H1 (cell line): ENCODE data around the gene EGFLAM. TPM values are rescaled to one million over a fixed set of nuclear protein-coding genes. Genes with fewer than 3 reads are reported as not detected.

Experiments
- CTCF ChIA-PET: fragments of 300-600 bp; sonication (Branson Sonifier 250); formaldehyde crosslinking; loops from one replicate; lab custom pipeline; 2021; ENCODE audit not compliant: partially characterized antibody; lab: Charles Lee
- POLR2A ChIA-PET: fragments of 300-600 bp; sonication (Branson Sonifier 250); formaldehyde crosslinking; loops from one replicate; lab custom pipeline; 2021; ENCODE audit warnings: inconsistent platforms; ENCODE audit not compliant: partially characterized antibody; lab: Charles Lee
- DNase-seq, 2 experiments: peaks; one replicate each; pipeline versions ENCODE4 v3.0.0 to v3.0.0-alpha.2; 2010 to 2022; ENCODE audit warnings: low spot score in 2 of 2, low read depth in 1 of 2, mixed read lengths in 1 of 2
- FAIRE-seq: peaks from 2 replicates; lab custom pipeline; 2011; peaks lifted over from hg19 to GRCh38; lab: Jason Lieb, UNC
- H2AFZ ChIP-seq: 2 replicates; pipeline ENCODE4 v1.8.1; 2012; ENCODE audit warnings: low read length, inconsistent platforms
- H2AK5ac ChIP-seq: 2 replicates; pipeline ENCODE4 v1.6.1; 2013; ENCODE audit warnings: low read depth, low read length
- H2BK120ac ChIP-seq: replicated peaks from 2 replicates; pipeline ENCODE3; 2013; ENCODE audit warnings: low read depth, low read length, inconsistent platforms
- H2BK12ac ChIP-seq: 2 replicates; pipeline ENCODE4 v1.6.1; 2013; ENCODE audit warnings: low read depth, low read length
- H2BK15ac ChIP-seq: 2 replicates; pipeline ENCODE4 v1.6.1; 2013; ENCODE audit warnings: low read length
- H2BK20ac ChIP-seq: 2 replicates; pipeline ENCODE4 v1.6.1; 2013; ENCODE audit warnings: low read length
- H2BK5ac ChIP-seq: 2 replicates; pipeline ENCODE4 v1.6.1; 2013; ENCODE audit warnings: low read depth, low read length
- H3K14ac ChIP-seq: 2 replicates; pipeline ENCODE4 v1.6.1; 2013; ENCODE audit warnings: inconsistent platforms; ENCODE audit not compliant: insufficient read length
- H3K18ac ChIP-seq: 2 replicates; pipeline ENCODE4 v1.6.1; 2013; ENCODE audit warnings: low read length; ENCODE audit errors: extremely low read depth
- H3K23ac ChIP-seq: 2 replicates; pipeline ENCODE4 v1.6.1; 2013; ENCODE audit warnings: inconsistent platforms; ENCODE audit not compliant: insufficient read length
- H3K23me2 ChIP-seq: 2 replicates; pipeline ENCODE4 v1.6.1; 2013; ENCODE audit warnings: low read depth, low read length
- H3K27ac ChIP-seq: 2 replicates; pipeline ENCODE4 v1.6.1; 2011; ENCODE audit warnings: low read depth, low read length, inconsistent platforms
- H3K27me3 ChIP-seq, 4 experiments: replicated peaks in 1 of 4; 1 replicate in 1 of 4; 2 replicates in 3 of 4; pipeline versions ENCODE4 v1.6.1 to v1.8.1; 2011 to 2013; ENCODE audit warnings: low read length in 3 of 4, mild to moderate bottlenecking in 3 of 4, inconsistent platforms in 2 of 4, mixed read lengths in 2 of 4, moderate library complexity in 1 of 4; ENCODE audit not compliant: control insufficient read depth in 3 of 4, insufficient read depth in 3 of 4; ENCODE audit errors: extremely low read depth in 1 of 4
- H3K36me3 ChIP-seq, 4 experiments: 2 replicates each; pipeline versions ENCODE4 v1.6.1 to v1.8.1; 2011 to 2013; ENCODE audit warnings: mild to moderate bottlenecking in 4 of 4, low read length in 3 of 4, moderate library complexity in 2 of 4, control low read depth in 1 of 4, inconsistent platforms in 1 of 4; ENCODE audit not compliant: insufficient read depth in 4 of 4, control insufficient read depth in 2 of 4
- H3K4ac ChIP-seq: replicated peaks from 2 replicates; pipeline ENCODE3; 2013; ENCODE audit warnings: low read length, low read depth, mixed read lengths, inconsistent platforms; ENCODE audit not compliant: insufficient read length
- H3K4me1 ChIP-seq, 4 experiments: replicated peaks in 1 of 4; 1 replicate in 1 of 4; 2 replicates in 3 of 4; pipeline versions ENCODE4 v1.6.1 to v1.8.1; 2011 to 2013; ENCODE audit warnings: low read length in 3 of 4, inconsistent platforms in 2 of 4, mixed read lengths in 1 of 4; ENCODE audit not compliant: insufficient read depth in 4 of 4, control insufficient read depth in 3 of 4
- H3K4me2 ChIP-seq, 2 experiments: 2 replicates each; pipeline versions ENCODE4 v1.6.1 to v1.8.1; 2011 to 2013; ENCODE audit warnings: low read depth in 2 of 2, low read length in 2 of 2, control low read depth in 1 of 2, inconsistent platforms in 1 of 2, mild to moderate bottlenecking in 1 of 2; ENCODE audit not compliant: insufficient read depth in 1 of 2
- H3K4me3 ChIP-seq, 4 experiments: fragments of 200-600, 300-600 bp in 1 of 4; sonication (generic), shearing (Covaris generic), sonication (Bioruptor Twin) in 1 of 4; 2 replicates each; pipeline versions ENCODE4 v1.5.1 to v1.8.1; 2011 to 2016; ENCODE audit warnings: low read length in 4 of 4, low read depth in 3 of 4, control low read depth in 2 of 4, inconsistent platforms in 2 of 4, mild to moderate bottlenecking in 2 of 4, mixed read lengths in 1 of 4, moderate library complexity in 1 of 4; ENCODE audit not compliant: insufficient read depth in 2 of 4; ENCODE audit errors: extremely low read depth in 1 of 4
- H3K56ac ChIP-seq: replicated peaks from 2 replicates; pipeline ENCODE3; 2013; ENCODE audit warnings: low read depth, mild to moderate bottlenecking, mixed read lengths, low read length, inconsistent platforms; ENCODE audit not compliant: insufficient read length
- H3K79me1 ChIP-seq: 2 replicates; pipeline ENCODE4 v1.6.1; 2013; ENCODE audit warnings: low read depth, low read length, control low read depth
- H3K79me2 ChIP-seq, 2 experiments: 2 replicates each; pipeline versions ENCODE4 v1.6.1 to v1.8.1; 2012 to 2013; ENCODE audit warnings: low read length in 2 of 2, mild to moderate bottlenecking in 2 of 2, inconsistent platforms in 1 of 2; ENCODE audit not compliant: insufficient read depth in 2 of 2, control insufficient read depth in 1 of 2
- H3K9ac ChIP-seq, 4 experiments: replicated peaks in 1 of 4; 1 replicate in 1 of 4; 2 replicates in 3 of 4; pipeline versions ENCODE4 v1.6.1 to v1.8.1; 2011 to 2013; ENCODE audit warnings: low read depth in 3 of 4, low read length in 3 of 4, control low read depth in 2 of 4, mild to moderate bottlenecking in 2 of 4, moderate library complexity in 2 of 4, inconsistent platforms in 1 of 4; ENCODE audit errors: extremely low read depth in 1 of 4
- H3K9me3 ChIP-seq, 2 experiments: 2 replicates each; pipeline versions ENCODE4 v1.6.1 to v1.8.1; 2012 to 2013; ENCODE audit warnings: mild to moderate bottlenecking in 2 of 2, moderate library complexity in 2 of 2, control low read depth in 1 of 2, inconsistent platforms in 1 of 2, low read depth in 1 of 2, low read length in 1 of 2, mixed read lengths in 1 of 2; ENCODE audit not compliant: insufficient read depth in 2 of 2
- H4K20me1 ChIP-seq, 2 experiments: replicated peaks in 1 of 2; 2 replicates each; pipeline versions ENCODE3 to v1.8.1; 2011 to 2013; ENCODE audit warnings: inconsistent platforms in 2 of 2, low read length in 2 of 2, mild to moderate bottlenecking in 1 of 2; ENCODE audit not compliant: insufficient read depth in 2 of 2, control insufficient read depth in 1 of 2
- H4K5ac ChIP-seq: 2 replicates; pipeline ENCODE4 v1.6.1; 2013; ENCODE audit warnings: low read length, low read depth, mixed read lengths, inconsistent platforms; ENCODE audit not compliant: insufficient read length
- H4K8ac ChIP-seq: 2 replicates; pipeline ENCODE4 v1.8.0; 2013; ENCODE audit warnings: mild to moderate bottlenecking, moderate library complexity, low read length, inconsistent platforms; ENCODE audit not compliant: insufficient read depth; ENCODE audit errors: extremely low read depth
- H4K91ac ChIP-seq: replicated peaks from 2 replicates; pipeline ENCODE3; 2013; ENCODE audit warnings: low read length, mixed read lengths, inconsistent platforms; ENCODE audit not compliant: insufficient read length
- BCL11A ChIP-seq, 2 experiments: IDR thresholded peaks; one replicate each; pipeline ENCODE4 v1.6.1; 2011; ENCODE audit warnings: low read depth in 2 of 2, low read length in 2 of 2, mild to moderate bottlenecking in 2 of 2
- BRCA1 ChIP-seq: IDR thresholded peaks from 2 replicates; pipeline ENCODE4 v1.6.1; 2012; ENCODE audit warnings: low read depth, low read length, improper control_type of control experiment
- CREB1 ChIP-seq: IDR thresholded peaks from 2 replicates; pipeline ENCODE4 v1.6.1; 2012; ENCODE audit warnings: inconsistent platforms
- GABPA ChIP-seq: IDR thresholded peaks from 2 replicates; pipeline ENCODE4 v1.6.1; 2011; ENCODE audit warnings: mild to moderate bottlenecking, low read length, moderate library complexity, borderline replicate concordance; ENCODE audit not compliant: insufficient read depth
- HDAC2 ChIP-seq, 2 experiments: fragments of 300-600 bp in 1 of 2; sonication (generic) in 1 of 2; IDR thresholded peaks; 2 replicates each; pipeline ENCODE4 v1.6.1; 2011 to 2012; ENCODE audit warnings: low read depth in 2 of 2, low read length in 2 of 2, mild to moderate bottlenecking in 2 of 2, moderate library complexity in 2 of 2, borderline replicate concordance in 1 of 2, inconsistent platforms in 1 of 2
- KDM4A ChIP-seq: IDR thresholded peaks from one replicate; pipeline ENCODE4 v1.7.1; 2012; ENCODE audit warnings: low read depth, mild to moderate bottlenecking, moderate library complexity, low read length, inconsistent platforms; ENCODE audit not compliant: severe bottlenecking
- NRF1 ChIP-seq: IDR thresholded peaks from 2 replicates; pipeline ENCODE4 v1.6.1; 2011; ENCODE audit warnings: mild to moderate bottlenecking, low read depth, low read length, improper control_type of control experiment
- RBBP5 ChIP-seq: IDR thresholded peaks from 2 replicates; pipeline ENCODE4 v1.7.1; 2012; ENCODE audit warnings: low read depth, mild to moderate bottlenecking, inconsistent platforms, low read length, moderate library complexity, borderline replicate concordance
- TAF1 ChIP-seq: IDR thresholded peaks from 2 replicates; pipeline ENCODE4 v1.6.1; 2011; ENCODE audit warnings: mild to moderate bottlenecking, low read depth, low read length
- TCF12 ChIP-seq: IDR thresholded peaks from 2 replicates; pipeline ENCODE4 v1.6.1; 2011; ENCODE audit warnings: low read depth, mild to moderate bottlenecking, low read length
- WGBS, 2 experiments: shearing (Covaris generic) in 1 of 2; methylation state at CpG; one replicate each; pipeline versions ENCODE4 v1.1.6 to v1.1.7; 2013 to 2015; ENCODE audit warnings: low lambda C conversion rate in 2 of 2, mixed read lengths in 2 of 2, inconsistent platforms in 1 of 2, low coverage in 1 of 2, missing lambda C conversion rate in 1 of 2; ENCODE audit not compliant: insufficient replicate concordance in 2 of 2, insufficient coverage in 1 of 2, insufficient read length in 1 of 2; ENCODE audit errors: extremely low coverage in 1 of 2, missing lambda C conversion rate in 1 of 2; 5-methylcytosine and 5-hydroxymethylcytosine counted together
- polyA plus RNA-seq, 7 experiments: library from polyadenylated mRNA; depleted of rRNA in 3 of 7; stranded (reverse) in 5 of 7; unstranded in 2 of 7; fragments of >200 nt in 5 of 7; fragments of 200-250 nt in 2 of 7; gene quantifications; 1 replicate in 5 of 7; 2 replicates in 1 of 7; 4 replicates in 1 of 7; pipeline versions ENCODE4 v1.2.1 to v1.2.3, GENCODE V29; 2011 to 2013; ENCODE audit warnings: missing spikeins in 2 of 7, mixed read lengths in 2 of 7
- total RNA-seq: library from RNA; stranded (reverse); fragmentation: NEBNext Ultra II Directional; extraction: Animal tissue kit (Norgen Biotek cat#: 25700); gene quantifications from 2 replicates; pipeline ENCODE4 v1.2.1, GENCODE V29; 2021
- TF ChIP-seq, protein P1 (sequence below): IDR thresholded peaks from 2 replicates; pipeline ENCODE4 v1.6.1; 2012; ENCODE audit warnings: inconsistent platforms
- TF ChIP-seq, protein P2 (sequence below): IDR thresholded peaks from 2 replicates; pipeline ENCODE4 v1.6.1; 2011; ENCODE audit warnings: low read depth, mild to moderate bottlenecking, low read length; ENCODE audit not compliant: insufficient read depth

EGFLAM gene
- total and polyA plus RNA-seq, 2 of the 8 experiments (the other 6 are each of a cell fraction or from before 2014, with no cell fraction given) = 0.20 to 0.24 TPM

DNA sequence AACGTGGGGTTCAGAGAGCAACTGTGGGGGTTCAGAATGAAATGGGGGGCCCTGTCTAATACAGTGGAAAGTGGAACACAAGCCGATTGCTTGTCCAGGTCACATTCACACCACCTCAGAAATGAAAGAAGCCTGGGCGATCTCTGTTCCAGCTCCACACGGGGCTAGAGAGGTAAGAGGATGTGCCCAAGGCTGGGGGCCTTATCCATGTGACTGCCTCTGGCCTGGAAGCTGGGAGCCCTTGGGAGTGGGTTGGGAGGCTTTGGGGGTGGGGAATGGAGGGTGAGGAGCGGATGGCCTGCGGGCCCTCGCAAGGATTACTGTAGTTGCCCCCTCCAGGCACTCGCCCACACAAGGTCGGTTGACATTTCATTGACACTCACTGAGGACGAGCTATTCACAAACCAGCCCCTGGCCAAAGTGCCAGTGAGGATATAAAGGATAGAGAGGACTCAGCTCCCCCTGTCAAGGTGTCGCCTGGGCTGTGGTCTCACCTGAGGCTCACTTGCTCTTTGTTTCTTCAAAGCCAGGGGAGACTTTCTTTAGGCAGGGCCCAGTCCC is 211.4 kb downstream of the EGFLAM start:
- DNase-seq = no peak
- H2BK12ac ChIP-seq = no peak overlapping the region
- no peak overlapping the region for H3K23ac ChIP-seq
- H3K27me3 ChIP-seq = no peaks in the 10 kb centered on the region
- no peak overlapping the region for H3K4ac ChIP-seq
- no peak overlapping the region for H4K8ac ChIP-seq
- no peak overlapping the region for H4K91ac ChIP-seq
- H2AK5ac ChIP-seq = no peak overlapping the region
- 87% methylated on average over 11 of the region's 11 CpGs; no CpG with 5 or more reads in 1 of the 2 experiments for whole genome bisulfite sequencing, 2 experiments
- no peak overlapping the region for H3K4me3 ChIP-seq
- H3K18ac ChIP-seq = no peak overlapping the region
- no peak overlapping the region for H3K27ac ChIP-seq
- no peak overlapping the region for H2BK120ac ChIP-seq
- ChIA-PET POLR2A (no interaction called here), CTCF (interaction anchor here (0.8 to 1.2 kb wide), 3 partner anchors 16 to 48 kb away, joined by 3 to 4 read pairs (median 3); no protein-coding TSS in a partner anchor)
- H3K56ac ChIP-seq = no peak overlapping the region
- H3K79me1 ChIP-seq = no peaks in the 10 kb centered on the region
- no peak overlapping the region for H4K5ac ChIP-seq
- no peaks in the 10 kb centered on the region for H3K23me2 ChIP-seq
- H2AFZ ChIP-seq = no peak overlapping the region
- no peak overlapping the region for H3K14ac ChIP-seq
- no peak for FAIRE-seq
- no peaks in the 10 kb centered on the region for H4K20me1 ChIP-seq
- H3K79me2 ChIP-seq = no peaks in the 10 kb centered on the region
- no peaks in the 10 kb centered on the region for H3K9me3 ChIP-seq
- H3K4me2 ChIP-seq = no peak overlapping the region
- no peaks in the 10 kb centered on the region for H3K36me3 ChIP-seq
- H2BK5ac ChIP-seq = no peak overlapping the region; the same call in 1 of the 2 replicates
- H2BK20ac ChIP-seq = no peak overlapping the region
- peaks cover 0 to 12% (median 2%) of the 10 kb centered on the region in 4 experiments; a peak in 3 of 7 replicates for H3K4me1 ChIP-seq
- H2BK15ac ChIP-seq = no peak overlapping the region
- H3K9ac ChIP-seq = no peak overlapping the region
- TF ChIP-seq BRCA1 (no peak), HDAC2 (IDR thresholded peaks at IDR 0.05; ENCODE audit: borderline replicate concordance in 1 of 2, low read depth in 2 of 2, low read length in 2 of 2) (no peak), KDM4A (no peak), GABPA (no peak), TCF12 (no peak), BCL11A (IDR thresholded peaks at IDR 0.05; ENCODE audit: low read depth in 2 of 2, low read length in 2 of 2) (no peak), RBBP5 (no peak), CREB1 (no peak), NRF1 (no peak), TAF1 (no peak)
- TF ChIP-seq, protein P1, sequence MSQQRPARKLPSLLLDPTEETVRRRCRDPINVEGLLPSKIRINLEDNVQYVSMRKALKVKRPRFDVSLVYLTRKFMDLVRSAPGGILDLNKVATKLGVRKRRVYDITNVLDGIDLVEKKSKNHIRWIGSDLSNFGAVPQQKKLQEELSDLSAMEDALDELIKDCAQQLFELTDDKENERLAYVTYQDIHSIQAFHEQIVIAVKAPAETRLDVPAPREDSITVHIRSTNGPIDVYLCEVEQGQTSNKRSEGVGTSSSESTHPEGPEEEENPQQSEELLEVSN = no peak
- TF ChIP-seq, protein P2, sequence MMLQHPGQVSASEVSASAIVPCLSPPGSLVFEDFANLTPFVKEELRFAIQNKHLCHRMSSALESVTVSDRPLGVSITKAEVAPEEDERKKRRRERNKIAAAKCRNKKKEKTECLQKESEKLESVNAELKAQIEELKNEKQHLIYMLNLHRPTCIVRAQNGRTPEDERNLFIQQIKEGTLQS = no peak
